ENCODE data around the gene RTP5.

The RTP5 gene

DNA sequence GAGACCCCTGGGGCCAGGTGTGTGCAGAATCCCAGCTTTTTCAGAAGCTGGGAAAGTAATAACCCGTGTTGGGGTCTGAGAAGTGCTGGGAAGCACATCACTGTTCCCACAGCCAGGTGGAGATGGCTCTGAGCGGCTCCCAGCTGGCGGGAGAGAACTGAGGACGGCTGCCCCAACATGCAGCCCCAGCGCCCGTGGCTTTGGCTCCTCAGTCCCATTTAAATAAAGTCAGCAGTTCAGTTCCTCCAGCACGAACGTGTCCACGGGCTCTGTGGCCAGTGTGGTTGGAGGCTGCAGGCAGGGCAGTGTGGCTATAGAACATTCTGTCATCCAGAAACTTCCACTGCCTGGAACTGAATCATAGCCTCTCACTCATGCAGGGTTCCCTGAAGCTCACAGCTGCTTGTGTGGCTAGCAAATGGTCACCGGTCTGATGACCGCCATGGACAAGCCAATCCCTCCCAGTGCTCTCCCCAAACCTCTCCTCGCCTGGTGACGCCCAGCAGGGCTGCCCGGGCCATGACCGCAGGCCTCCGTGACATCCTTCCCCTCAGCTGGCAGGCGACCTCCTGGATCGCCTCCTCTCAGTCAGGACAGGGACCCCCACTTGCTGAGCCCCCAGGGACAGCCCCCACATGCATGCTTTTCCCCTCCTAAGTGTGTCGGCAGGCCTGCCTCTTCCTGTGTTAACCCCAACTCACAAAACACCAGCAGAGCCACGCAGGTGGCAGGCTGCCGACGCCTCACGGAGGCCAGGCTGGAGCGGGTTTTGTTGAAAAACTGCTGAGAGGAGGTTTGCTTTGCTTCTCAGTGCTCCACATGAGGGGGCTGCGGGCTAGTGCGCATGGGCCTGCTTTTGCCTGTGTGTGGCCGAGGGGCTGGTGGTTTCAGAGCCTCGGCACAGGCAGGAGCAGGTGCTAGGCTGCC, 1.3 kb downstream of the RTP5 start:
- DNase-seq: peak; percentile 38 to 48

DNA sequence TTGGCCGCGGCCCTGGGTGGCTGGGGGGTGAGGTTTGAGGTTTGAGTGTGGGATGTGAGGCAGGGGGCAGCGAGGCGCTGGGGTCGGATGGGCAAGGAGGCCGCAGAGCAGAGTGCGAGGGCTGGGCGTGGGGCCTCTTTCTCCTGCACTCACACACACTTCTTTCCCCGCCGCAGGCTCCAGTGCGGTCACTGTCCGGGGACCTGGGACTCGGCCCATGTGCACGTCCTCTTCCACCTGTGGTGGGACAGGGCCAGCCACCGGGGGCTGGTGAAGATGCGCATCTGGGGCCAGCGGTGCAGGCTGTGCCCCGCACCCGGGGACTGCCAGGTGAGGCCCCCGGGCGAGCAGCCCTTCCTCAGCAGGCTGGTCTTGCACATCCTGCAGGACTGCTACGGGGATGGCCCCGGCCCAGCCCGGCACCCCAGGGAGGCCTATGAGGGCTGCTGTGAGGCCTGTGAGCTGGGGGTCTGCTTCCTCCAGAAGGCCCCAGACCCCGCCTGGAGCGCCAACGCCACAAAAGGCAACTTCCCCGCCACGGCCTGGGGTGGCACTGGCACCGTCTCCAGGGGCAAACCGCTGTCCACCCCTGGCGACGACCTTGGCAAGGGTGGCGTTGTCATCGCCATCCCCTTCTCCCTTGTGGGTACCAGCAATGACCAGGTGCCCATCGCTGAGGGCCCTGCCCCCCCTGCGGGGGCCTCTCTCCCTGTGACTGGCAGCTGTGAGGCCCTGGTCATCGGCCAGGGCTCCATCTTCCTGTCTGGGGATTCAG, 2.2 kb downstream of the RTP5 start:
- DNase-seq: no peak

DNA sequence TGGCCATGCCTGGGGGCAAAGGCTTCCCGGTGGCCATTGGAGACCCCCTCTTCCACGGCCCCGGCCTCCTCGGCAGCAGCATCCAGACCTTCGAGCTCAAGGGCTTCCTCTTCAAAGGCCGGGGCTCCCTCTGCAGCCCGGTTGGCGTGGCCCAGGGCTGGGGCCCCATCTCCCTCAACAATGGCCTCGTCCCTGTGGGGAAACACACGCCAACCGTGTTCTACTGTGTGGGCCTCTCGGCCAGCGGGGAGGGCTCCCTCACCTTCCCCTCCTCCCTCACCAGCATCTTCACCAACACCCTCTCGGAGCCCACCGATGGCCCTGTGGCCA, 2.7 kb downstream of the RTP5 start:
- DNase-seq: no peak

DNA sequence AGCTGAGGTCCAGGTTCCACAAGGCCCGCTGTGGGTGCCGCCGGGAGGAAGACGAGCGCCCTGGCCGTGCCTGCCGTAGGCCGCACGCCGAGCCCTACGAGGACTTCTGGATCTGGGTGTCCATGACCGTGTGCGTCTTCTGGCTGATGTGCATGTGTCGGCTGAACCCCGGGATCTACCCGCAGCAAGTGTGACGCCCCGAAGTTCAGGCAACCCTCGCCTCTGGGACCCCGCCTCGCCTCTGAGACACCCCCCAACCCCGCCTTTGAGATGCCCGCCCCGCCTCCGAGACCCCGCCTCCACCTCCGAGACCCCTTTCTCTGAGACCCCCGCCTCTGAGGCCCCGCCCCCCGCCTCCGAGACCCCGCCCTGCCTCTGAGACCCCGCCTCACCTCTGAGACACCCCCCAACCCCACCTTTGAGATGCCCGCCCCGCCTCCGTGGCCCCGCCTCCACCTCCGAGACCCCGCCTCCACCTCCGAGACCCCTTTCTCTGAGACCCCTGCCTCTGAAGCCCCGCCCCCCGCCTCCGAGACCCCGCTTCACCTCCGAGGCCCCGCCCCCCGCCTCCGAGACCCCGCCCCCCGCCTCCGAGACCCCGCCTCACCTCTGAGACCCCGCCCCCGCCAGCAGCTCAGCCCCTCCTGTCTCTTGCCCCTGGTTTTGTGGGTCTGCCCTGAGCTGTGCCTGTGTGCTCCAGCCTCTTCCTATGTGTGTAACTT, 3.7 kb downstream of the RTP5 start:
- no peak for DNase-seq

DNA sequence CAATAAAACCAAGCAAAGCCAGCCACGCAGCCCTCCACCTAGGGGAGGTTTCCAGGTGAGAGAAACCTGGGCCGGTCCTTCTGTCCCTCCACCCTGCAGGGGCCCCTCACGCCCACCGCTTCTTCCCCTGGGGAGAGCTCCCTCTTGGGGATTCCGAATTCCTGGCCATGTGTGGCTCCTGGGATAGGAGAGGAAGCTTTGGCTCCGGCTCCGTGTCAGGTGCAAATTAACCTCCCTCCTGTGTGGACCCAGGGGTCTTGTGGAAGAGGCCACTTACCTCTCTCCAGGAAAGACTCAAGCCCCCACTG, 4.2 kb downstream of the RTP5 start:
- no peak for DNase-seq

DNA sequence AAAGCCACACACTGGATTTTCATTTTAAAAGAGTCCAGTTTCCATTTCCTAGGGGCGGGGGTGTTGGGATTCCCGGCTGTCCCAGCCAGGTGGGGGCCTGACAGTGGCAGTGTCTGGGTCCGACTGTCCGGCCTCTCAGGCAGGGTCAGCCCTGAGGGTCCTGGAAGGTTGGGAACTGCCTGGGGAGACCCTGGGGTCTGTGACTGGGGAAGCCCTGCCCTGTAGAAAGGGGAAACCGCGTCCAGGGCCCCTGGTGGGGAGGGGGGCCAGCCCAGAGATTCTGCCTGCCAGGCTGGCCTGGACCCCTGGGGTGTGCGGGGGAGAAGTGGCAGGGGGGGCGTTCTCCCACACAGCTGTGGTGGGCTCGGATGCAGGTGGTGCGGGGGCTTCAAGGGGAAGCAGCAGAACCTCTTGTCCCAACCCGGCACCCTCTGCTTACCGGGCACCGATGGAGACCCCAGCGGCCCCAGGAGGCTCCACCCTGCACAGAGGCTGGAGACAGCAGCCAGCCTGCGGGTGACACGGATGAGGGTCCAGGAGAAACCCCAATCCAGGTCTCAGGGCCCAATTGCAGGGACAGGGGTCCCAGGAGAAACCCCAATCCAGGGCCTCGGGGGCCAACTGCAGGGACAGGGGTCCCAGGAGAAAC, 4.9 kb downstream of the RTP5 start:
- DNase-seq: no peak

DNA sequence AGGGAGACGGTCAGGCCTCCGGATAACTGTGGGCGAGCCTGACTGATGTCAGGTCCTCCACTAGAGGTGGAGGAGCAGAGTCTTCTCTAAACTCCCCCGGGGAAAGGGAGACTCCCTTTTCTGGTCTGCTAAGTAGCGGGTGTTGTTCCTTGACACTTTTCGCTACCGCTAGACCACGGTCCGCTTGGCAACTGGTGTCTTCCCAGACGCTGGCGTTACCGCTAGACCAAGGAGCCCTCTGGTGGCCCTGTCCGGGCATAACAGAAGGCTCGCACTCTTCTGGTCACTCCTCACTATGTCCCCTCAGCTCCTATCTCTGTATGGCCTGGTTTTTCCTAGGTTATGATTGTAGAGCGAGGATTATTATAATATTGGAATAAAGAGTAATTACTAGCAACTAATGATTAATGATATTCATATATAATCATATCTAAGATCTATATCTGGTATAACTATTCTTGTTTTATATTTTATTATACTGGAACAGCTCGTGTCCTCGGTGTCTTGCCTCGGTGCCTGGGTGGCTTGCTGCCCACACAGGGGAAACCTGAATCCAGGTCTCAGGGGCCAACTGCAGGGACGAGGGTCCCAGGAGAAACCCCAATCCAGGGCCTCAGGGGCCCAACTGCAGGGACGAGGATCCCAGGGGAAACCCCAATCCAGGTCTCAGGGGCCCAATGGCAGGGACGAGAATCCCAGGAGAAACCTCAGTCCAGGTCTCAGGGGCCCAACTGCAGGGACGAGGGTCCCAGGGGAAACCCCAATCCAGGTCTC, 6.4 kb downstream of the RTP5 start:
- peak; percentile 39 for DNase-seq

DNA sequence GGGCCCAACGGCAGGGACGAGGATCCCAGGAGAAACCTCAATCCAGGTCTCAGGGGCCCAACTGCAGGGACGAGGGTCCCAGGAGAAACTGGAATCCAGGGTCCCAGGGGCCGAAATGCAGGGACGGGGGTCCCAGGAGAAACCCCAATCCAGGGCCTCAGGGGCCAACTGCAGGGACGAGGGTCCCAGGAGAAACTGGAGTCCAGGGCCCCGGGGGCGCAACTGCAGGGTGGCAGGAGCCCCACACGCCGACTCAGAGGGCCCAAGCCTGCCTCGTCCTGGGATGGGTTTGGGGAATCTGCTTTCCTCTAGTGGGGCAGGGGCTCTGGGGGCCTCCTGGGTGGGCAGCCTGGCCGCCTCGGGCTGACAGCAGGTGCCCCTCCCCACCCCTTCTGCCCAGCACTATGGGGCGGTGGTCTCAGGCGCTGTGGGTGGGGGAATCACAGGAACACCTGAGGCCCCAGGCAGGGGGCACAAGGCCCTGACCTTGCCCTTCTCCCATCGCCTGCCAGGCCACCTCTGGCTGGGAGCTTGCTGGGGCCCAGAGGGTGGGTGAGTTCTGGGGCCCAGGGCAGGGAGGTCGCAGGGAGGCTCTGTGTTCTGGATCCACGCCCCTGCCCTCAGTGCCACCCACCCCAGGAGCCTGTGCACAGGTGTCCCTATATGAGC, 7.1 kb downstream of the RTP5 start:
- DNase-seq: no peak

DNA sequence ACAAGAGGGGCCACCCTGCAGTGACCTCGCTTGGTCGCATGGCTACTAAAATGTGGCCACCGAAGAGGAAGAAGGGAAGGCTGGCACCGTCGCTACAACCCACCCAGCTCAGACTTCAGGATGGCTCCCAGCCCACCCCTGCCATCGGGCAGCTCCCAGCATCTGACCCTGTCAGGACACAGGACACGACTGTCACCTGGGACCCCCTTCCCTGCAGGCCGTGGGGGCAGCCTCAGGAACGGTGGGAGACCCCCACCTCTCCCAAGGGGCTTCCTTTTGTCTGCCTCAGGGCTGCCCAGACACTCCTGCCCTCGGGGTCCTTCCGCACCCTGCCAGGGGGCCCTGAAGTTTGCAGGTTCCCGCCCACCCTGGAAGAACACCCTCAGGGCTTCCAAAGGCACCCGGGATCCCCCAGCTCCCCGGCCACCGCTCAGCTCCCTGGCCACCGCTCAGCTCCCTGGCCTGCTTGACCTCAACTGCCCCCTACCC, 7.7 kb downstream of the RTP5 start:
- no peak for DNase-seq

DNA sequence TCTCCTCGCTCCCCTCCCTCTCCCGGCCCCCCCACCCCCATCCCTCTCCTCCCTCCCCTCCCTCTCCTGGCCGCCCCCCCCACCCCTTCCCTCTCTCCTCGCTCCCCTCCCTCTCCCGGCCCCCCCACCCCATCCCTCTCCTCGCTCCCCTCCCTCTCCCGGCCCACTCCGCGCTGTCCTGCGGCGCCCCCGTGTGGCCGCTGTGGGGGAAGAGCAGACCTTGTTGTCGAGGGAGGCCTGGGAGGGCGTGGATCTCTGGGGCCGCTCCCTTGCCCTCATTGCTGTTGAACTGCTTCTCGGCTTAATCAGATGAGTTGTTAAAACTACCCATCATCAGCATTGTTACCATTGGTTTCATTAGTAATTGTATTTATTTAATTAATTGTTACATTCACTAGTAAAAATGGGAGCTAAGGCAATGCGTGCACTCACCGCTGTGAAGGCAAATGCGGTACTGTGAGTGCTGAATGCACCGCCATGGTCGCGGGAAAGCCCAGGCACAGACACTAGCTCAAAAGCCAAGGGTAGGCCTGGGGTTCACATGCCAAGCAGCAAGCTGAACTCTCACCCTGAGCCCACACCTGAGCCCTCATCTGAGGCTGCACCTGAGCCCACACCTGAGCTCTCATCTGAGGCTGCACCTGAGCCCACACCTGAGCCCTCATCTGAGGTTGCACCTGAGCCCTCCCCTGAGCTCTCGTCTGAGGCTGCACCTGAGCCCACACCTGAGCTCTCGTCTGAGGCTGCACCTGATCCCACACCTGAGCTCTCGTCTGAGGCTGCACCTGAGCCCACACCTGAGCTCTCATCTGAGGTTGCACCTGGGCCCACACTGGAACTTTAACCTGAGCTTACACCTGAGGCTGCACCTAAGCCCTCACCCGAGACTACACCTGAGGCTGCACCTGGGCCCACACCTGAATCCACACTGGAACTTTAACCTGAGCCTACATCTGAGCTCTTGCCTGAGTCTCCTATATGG, 8.8 kb downstream of the RTP5 start:
- DNase-seq: peak; percentile 86 to 89

DNA sequence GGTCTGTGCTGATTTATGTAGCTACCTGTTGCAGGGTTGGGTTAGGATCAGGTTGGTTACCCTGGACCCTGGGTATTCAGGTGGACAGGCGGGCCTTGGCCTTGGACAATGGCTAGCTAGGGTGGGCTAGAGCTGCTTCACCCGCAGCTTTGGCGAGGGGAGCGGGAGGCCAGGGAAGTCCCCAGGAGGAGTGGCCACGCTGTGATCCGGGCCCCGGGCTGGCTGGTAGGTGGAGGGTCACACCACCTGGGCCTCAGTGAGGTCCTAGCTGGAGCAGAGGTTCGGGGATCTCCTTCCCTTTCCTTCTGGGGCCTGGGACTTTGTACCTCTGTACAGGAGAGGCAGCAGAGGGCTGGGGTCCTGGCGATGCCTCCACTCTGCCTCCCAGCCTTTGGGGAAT, 9.8 kb downstream of the RTP5 start:
- no peak for DNase-seq

DNA sequence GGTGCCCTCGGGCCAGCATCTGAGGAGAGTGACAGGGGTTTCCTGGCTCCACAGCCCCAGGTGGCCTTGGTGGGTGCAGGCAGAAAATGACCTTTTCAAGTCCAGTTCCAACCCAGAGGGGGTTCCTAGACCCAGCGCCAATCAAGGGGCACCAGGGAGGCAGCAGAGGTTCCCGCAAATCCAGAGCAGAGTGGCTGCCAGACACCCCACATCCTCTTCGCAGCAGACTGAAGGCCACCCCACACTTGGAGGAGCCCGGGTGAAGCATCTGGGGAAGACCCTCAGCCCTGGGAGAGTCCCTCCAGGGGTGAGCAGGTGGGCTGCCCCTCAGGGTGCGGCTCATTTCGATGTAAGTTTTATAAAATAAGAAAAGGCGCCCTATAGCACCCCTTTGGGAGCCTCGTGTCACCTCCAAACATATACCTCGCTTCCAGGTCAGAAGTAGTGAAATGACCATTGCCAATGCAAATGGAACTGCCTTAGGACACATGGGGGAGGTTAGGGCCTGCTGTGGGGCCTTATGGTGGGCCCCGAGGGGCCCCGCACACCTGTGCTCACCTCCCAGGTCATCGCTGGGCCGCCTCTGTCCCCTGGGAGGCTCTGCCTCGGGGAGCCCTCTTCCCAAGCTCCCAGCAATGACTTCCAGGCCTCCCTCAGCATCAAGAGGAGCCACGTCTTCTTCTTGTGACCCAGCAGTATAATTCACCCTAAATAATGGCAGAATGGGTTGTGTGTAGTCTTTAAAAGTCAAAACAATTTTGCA, 11.0 kb downstream of the RTP5 start:
- DNase-seq: peak in 1 of 2 experiments; percentile 22

DNA sequence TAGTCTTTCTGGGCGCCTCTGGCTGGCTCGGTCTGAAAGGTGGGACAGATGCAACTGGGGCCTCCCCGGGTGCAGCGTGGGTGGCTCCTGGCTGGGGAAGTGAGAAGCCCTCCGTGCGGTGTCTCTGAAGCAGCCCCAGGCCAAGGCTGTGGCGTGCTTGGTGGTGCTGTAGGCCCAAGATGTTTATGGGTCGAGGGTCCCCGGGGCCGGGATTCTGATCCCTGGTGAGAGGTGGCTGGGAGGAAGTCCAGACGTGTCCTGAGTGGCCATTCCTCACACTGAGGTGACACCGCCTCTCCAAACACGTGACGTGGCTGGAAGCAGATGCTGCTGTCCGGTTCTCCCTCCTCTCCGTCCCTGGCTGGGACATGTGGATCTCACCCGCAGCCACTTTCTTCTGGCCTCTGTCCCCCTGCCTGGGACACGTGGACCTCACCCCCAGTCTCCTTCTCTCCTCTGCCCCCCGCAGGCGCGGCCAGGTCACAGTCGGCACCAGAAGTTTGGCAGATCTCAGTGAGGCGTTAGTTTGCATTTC, 12.6 kb downstream of the RTP5 start:
- DNase-seq: peak; percentile 86 to 87

DNA sequence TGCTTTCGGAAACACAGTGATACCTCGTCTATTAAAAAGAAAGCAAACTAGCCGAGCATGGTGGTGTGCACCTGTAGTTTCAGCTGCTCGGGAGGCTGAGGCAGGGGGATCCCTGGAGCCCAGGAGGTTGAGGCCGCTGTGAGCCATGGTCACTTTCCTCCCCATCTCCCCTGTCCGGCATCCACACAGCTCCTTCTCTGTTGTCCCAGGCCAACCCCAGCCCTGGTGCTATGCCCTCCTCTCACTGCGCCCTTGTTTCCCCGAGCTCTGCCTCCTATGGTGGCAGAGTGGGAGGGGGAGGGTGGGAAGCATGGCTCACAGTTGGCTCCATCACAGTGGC, 15.4 kb downstream of the RTP5 start:
- DNase-seq: no peak

DNA sequence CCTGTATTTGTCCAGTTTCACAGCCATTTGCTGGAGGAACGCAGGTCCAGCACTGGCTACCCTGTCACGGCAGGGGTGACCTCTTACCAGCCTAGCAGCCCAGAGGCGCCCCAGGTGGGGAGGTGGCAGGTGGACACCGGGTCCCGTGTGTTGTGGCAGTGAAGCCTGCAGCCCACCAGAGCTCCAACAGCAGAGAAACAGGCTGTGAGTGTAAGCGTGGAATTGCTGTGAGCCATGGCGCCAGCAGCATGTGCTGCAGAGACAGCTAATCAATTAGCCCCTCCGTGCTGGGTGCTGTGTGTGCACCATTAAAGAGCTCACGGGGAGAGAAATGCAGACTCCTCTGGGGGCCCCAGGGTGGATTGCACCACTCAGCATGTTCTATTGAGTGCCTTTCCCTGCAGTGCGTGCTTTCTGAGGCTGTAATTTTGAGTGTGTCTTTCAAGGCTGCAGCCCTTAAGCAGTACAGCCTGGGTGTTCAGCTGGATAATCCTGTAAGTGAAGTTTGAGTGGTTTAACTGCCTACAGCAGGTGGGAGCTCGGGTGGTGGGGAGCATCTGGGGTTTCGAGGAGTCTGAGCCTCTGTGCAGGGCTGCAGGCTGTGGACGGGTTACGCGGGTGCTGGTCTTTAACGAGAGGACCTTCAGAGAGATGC, 15.9 kb downstream of the RTP5 start:
- DNase-seq: no peak

DNA sequence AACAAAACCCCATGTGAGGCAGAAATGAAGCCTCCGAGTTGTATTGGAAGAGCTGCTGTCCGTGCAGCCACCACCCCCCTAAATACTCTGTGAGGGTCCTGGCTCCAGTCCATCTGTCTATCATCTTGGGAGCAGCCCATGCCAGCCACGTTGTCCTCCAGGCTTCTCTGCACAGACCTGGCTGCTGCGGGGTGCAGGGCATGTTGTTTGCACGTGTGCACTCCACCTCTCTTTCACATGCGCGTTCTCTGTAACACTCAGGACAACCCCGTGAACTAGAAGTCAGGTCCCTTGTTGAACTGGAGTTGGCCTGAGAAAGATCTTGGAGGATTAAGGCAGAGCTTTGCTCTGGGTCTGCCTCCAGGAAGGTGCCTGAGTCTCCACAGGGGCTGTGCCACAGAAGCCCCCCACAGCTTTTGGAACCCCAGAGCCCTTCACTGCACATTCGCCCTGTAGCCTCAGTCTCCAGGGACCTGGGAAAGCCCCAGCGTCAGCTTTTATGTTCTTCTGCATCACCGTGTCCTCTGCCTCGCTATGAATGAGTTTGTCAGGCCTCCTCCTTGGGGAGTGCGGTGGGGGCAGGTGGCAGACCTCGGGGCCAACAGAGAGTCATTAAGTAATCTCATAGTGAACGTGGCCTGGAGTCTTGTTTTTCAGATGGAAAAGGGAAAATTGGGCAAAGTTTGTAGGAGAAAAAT, 16.6 kb downstream of the RTP5 start:
- DNase-seq: no peak

DNA sequence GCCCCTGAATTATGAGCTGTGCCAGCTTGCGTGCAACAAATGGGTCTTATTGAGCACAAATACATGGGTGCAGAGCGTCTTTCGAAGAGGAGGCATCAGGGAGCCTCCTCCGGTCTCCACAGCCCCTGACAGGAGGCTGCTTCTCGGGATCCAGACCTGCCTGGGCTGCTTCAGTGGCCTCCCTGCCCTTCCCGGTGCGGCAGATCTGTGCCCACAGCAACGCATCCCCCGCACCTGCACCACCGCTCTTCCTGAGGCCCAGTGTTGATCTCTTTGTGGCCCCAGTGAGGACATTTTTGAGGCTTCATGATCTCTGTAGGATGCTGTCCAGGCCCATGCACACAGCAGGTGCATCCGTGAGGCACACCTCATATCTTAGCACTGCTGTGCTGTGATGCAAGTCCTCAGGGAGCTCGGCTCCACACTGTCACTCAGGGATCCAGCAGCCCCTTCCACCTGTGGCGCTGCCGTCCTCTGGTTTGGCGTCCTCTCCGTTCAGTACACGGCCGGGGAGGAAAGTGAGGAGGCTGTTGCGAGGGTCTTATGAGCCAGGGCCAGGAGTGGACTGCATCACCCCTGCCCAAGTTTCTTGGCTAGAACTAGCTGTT, 17.4 kb downstream of the RTP5 start:
- DNase-seq: no peak

Data from activated T-cell treated with anti-CD3 and anti-CD28 coated beads, Interleukin-2, amount 50 U/mL, for 48 hours (primary cell).